ENCODE measurements around the gene DOLK.

DOLK gene

GRCh38 chr9:128920381-128921058, 26.9 kb downstream of the DOLK start, which contains the start of gene PHYHD1:
TSS of gene PHYHD1 (plus strand) at chr9:128920982. CDS start at chr9:128922324, 1,342 bp downstream.
- Histone ChIP-seq H2AFZ (ENCODE audit: low read depth, low read length) (no peak within 1 kb of the TSS), H3K4me1 (ENCODE audit: control insufficient read depth, insufficient read depth, low read depth, low read length) (peaks cover 25% of the 10 kb centered on the region), H3K4ac (ENCODE audit: low read depth in 1 of 2, low read length in 2 of 2) (peak within 1 kb of the TSS; percentile 42 to 80), H3K23ac (ENCODE audit: low read length in 2 of 2) (no peak within 1 kb of the TSS), H3K18ac (ENCODE audit: low read depth in 1 of 2, low read length in 2 of 2) (peak within 1 kb of the TSS; percentile 40 to 77), H3K4me2 (ENCODE audit: low read length, poor library complexity, severe bottlenecking) (no peak within 1 kb of the TSS), H3K36me3 (ENCODE audit: control insufficient read depth in 1 of 2, insufficient read depth in 2 of 2, low read depth in 1 of 2, low read length in 2 of 2) (peaks cover 15 to 41% of the 10 kb centered on the region in 2 experiments), H2BK15ac (ENCODE audit: low read depth, poor library complexity, severe bottlenecking) (peak within 1 kb of the TSS; percentile 57), H3K4me3 (ENCODE audit: insufficient read depth in 1 of 2, low read depth in 1 of 2, low read length in 2 of 2) (peak within 1 kb of the TSS in 1 of 2 experiments; percentile 78), H4K91ac (ENCODE audit: low read length) (peak within 1 kb of the TSS; percentile 73), H2BK12ac (ENCODE audit: low read length in 2 of 2) (peak within 1 kb of the TSS; percentile 50 to 92), H2BK120ac (ENCODE audit: low read depth, low read length) (peak within 1 kb of the TSS; percentile 99), H3K27ac (ENCODE audit: low read length, poor library complexity, severe bottlenecking) (peak within 1 kb of the TSS; percentile 33), H3K9me3 (ENCODE audit: control insufficient read depth, low read length) (no peaks in the 10 kb centered on the region), H3K27me3 (ENCODE audit: control insufficient read depth in 1 of 2, insufficient read depth in 1 of 2, low read length in 2 of 2) (no peaks in the 10 kb centered on the region), H3K79me1 (replicated peaks; ENCODE audit: low read length, poor library complexity, severe bottlenecking) (peaks cover 23% of the 10 kb centered on the region), H3K14ac (ENCODE audit: low read length in 2 of 2) (no peak within 1 kb of the TSS), H4K8ac (ENCODE audit: low read length) (peak within 1 kb of the TSS; percentile 97), H3K9ac (ENCODE audit: low read length) (peak within 1 kb of the TSS; percentile 88), H2BK5ac (ENCODE audit: low read depth, low read length, poor library complexity, severe bottlenecking) (no peak within 1 kb of the TSS), H2AK5ac (ENCODE audit: low read length, severe bottlenecking) (peak within 1 kb of the TSS; percentile 17)
- DNase-seq = peak; percentile 29
- WGBS = 66% methylated on average over 13 of the region's 13 CpGs

- whole genome bisulfite sequencing = 84% methylated on average over 10 of the region's 14 CpGs
- Histone ChIP-seq H4K91ac (ENCODE audit: low read length) (no peak overlapping the region), H3K4me1 (ENCODE audit: control insufficient read depth, insufficient read depth, low read depth, low read length) (peaks cover 26% of the 10 kb centered on the region)
These were observed 27.9 kb downstream of the DOLK start for GRCh38 chr9:128919402-128920089.

GRCh38 chr9:128918921-128919320, 28.5 kb downstream of the DOLK start:
- WGBS = 79% methylated on average over 2 of the region's 2 CpGs
- no peak overlapping the region for H4K8ac ChIP-seq (ENCODE audit: low read length)
- H3K4ac ChIP-seq (ENCODE audit: low read depth in 1 of 2, low read length in 2 of 2) = no peak overlapping the region
- H3K18ac ChIP-seq (ENCODE audit: low read depth in 1 of 2, low read length in 2 of 2) = peak overlapping the region in 1 of 2 experiments; percentile 29
- H3K14ac ChIP-seq (ENCODE audit: low read length in 2 of 2) = no peak overlapping the region
- no peak overlapping the region for H3K4me3 ChIP-seq (ENCODE audit: insufficient read depth in 1 of 2, low read depth in 1 of 2, low read length in 2 of 2)
- peaks cover 30% of the 10 kb centered on the region for H3K79me1 ChIP-seq (replicated peaks; ENCODE audit: low read length, poor library complexity, severe bottlenecking)
- no peak for DNase-seq
- H3K27ac ChIP-seq (ENCODE audit: low read length, poor library complexity, severe bottlenecking) = no peak overlapping the region
- H2BK5ac ChIP-seq (ENCODE audit: low read depth, low read length, poor library complexity, severe bottlenecking) = no peak overlapping the region
- H2BK120ac ChIP-seq (ENCODE audit: low read depth, low read length) = no peak overlapping the region
- H3K27me3 ChIP-seq (ENCODE audit: control insufficient read depth in 1 of 2, insufficient read depth in 1 of 2, low read length in 2 of 2) = no peaks in the 10 kb centered on the region
- H3K9ac ChIP-seq (ENCODE audit: low read length) = no peak overlapping the region
- H4K91ac ChIP-seq (ENCODE audit: low read length) = no peak overlapping the region
- no peak overlapping the region for H2AK5ac ChIP-seq (ENCODE audit: low read length, severe bottlenecking)
- no peak overlapping the region for H3K4me2 ChIP-seq (ENCODE audit: low read length, poor library complexity, severe bottlenecking)
- no peaks in the 10 kb centered on the region for H3K9me3 ChIP-seq (ENCODE audit: control insufficient read depth, low read length)
- no peak overlapping the region for H2BK15ac ChIP-seq (ENCODE audit: low read depth, poor library complexity, severe bottlenecking)
- peak overlapping the region in 1 of 2 experiments; percentile 24 for H2BK12ac ChIP-seq (ENCODE audit: low read length in 2 of 2)
- no peak overlapping the region for H3K23ac ChIP-seq (ENCODE audit: low read length in 2 of 2)
- peaks cover 26% of the 10 kb centered on the region for H3K4me1 ChIP-seq (ENCODE audit: control insufficient read depth, insufficient read depth, low read depth, low read length)
- H2AFZ ChIP-seq (ENCODE audit: low read depth, low read length) = no peak overlapping the region
- peaks cover 22 to 53% of the 10 kb centered on the region in 2 experiments for H3K36me3 ChIP-seq (ENCODE audit: control insufficient read depth in 1 of 2, insufficient read depth in 2 of 2, low read depth in 1 of 2, low read length in 2 of 2)

More at GRCh38 chr9:128919402-128920089, 27.9 kb downstream of the DOLK start:
- no peak overlapping the region for H2BK120ac ChIP-seq (ENCODE audit: low read depth, low read length)
- peak overlapping the region in 1 of 2 experiments; percentile 35 for H2BK12ac ChIP-seq (ENCODE audit: low read length in 2 of 2)
- no peak overlapping the region for H3K4me2 ChIP-seq (ENCODE audit: low read length, poor library complexity, severe bottlenecking)
- no peak overlapping the region for H2AK5ac ChIP-seq (ENCODE audit: low read length, severe bottlenecking)
- no peak overlapping the region for H3K4me3 ChIP-seq (ENCODE audit: insufficient read depth in 1 of 2, low read depth in 1 of 2, low read length in 2 of 2)
- H3K14ac ChIP-seq (ENCODE audit: low read length in 2 of 2) = no peak overlapping the region
- no peak overlapping the region for H2BK15ac ChIP-seq (ENCODE audit: low read depth, poor library complexity, severe bottlenecking)
- H3K27ac ChIP-seq (ENCODE audit: low read length, poor library complexity, severe bottlenecking) = no peak overlapping the region
- no peak overlapping the region for H3K23ac ChIP-seq (ENCODE audit: low read length in 2 of 2)
- H3K36me3 ChIP-seq (ENCODE audit: control insufficient read depth in 1 of 2, insufficient read depth in 2 of 2, low read depth in 1 of 2, low read length in 2 of 2) = peaks cover 21 to 48% of the 10 kb centered on the region in 2 experiments
- DNase-seq = no peak
- H3K4ac ChIP-seq (ENCODE audit: low read depth in 1 of 2, low read length in 2 of 2) = peak overlapping the region in 1 of 2 experiments; percentile 30
- no peaks in the 10 kb centered on the region for H3K9me3 ChIP-seq (ENCODE audit: control insufficient read depth, low read length)
- no peak overlapping the region for H2AFZ ChIP-seq (ENCODE audit: low read depth, low read length)
- no peaks in the 10 kb centered on the region for H3K27me3 ChIP-seq (ENCODE audit: control insufficient read depth in 1 of 2, insufficient read depth in 1 of 2, low read length in 2 of 2)
- H3K79me1 ChIP-seq (replicated peaks; ENCODE audit: low read length, poor library complexity, severe bottlenecking) = peaks cover 25% of the 10 kb centered on the region
- no peak overlapping the region for H4K8ac ChIP-seq (ENCODE audit: low read length)
- H3K18ac ChIP-seq (ENCODE audit: low read depth in 1 of 2, low read length in 2 of 2) = no peak overlapping the region
- H2BK5ac ChIP-seq (ENCODE audit: low read depth, low read length, poor library complexity, severe bottlenecking) = no peak overlapping the region
- H3K9ac ChIP-seq (ENCODE audit: low read length) = no peak overlapping the region

- Histone ChIP-seq H2BK12ac (ENCODE audit: low read length in 2 of 2) (no peak overlapping the region), H3K4me2 (ENCODE audit: low read length, poor library complexity, severe bottlenecking) (no peak overlapping the region), H3K79me1 (replicated peaks; ENCODE audit: low read length, poor library complexity, severe bottlenecking) (peaks cover 40% of the 10 kb centered on the region), H3K27ac (ENCODE audit: low read length, poor library complexity, severe bottlenecking) (no peak overlapping the region), H3K36me3 (ENCODE audit: control insufficient read depth in 1 of 2, insufficient read depth in 2 of 2, low read depth in 1 of 2, low read length in 2 of 2) (peaks cover 22 to 59% of the 10 kb centered on the region in 2 experiments), H3K4me3 (ENCODE audit: insufficient read depth in 1 of 2, low read depth in 1 of 2, low read length in 2 of 2) (no peak overlapping the region), H4K91ac (ENCODE audit: low read length) (no peak overlapping the region), H3K27me3 (ENCODE audit: control insufficient read depth in 1 of 2, insufficient read depth in 1 of 2, low read length in 2 of 2) (no peaks in the 10 kb centered on the region), H3K23ac (ENCODE audit: low read length in 2 of 2) (no peak overlapping the region), H3K4ac (ENCODE audit: low read depth in 1 of 2, low read length in 2 of 2) (no peak overlapping the region), H3K9ac (ENCODE audit: low read length) (peak overlapping the region; percentile 84), H2BK120ac (ENCODE audit: low read depth, low read length) (no peak overlapping the region), H2BK15ac (ENCODE audit: low read depth, poor library complexity, severe bottlenecking) (no peak overlapping the region), H2BK5ac (ENCODE audit: low read depth, low read length, poor library complexity, severe bottlenecking) (no peak overlapping the region), H3K18ac (ENCODE audit: low read depth in 1 of 2, low read length in 2 of 2) (no peak overlapping the region), H2AK5ac (ENCODE audit: low read length, severe bottlenecking) (no peak overlapping the region), H3K9me3 (ENCODE audit: control insufficient read depth, low read length) (no peaks in the 10 kb centered on the region), H4K8ac (ENCODE audit: low read length) (no peak overlapping the region), H3K4me1 (ENCODE audit: control insufficient read depth, insufficient read depth, low read depth, low read length) (peaks cover 38% of the 10 kb centered on the region), H3K14ac (ENCODE audit: low read length in 2 of 2) (no peak overlapping the region), H2AFZ (ENCODE audit: low read depth, low read length) (no peak overlapping the region)
- DNase-seq = no peak
- WGBS = 96% methylated on average over 26 of the region's 26 CpGs
These were observed 30.1 kb downstream of the DOLK start for GRCh38 chr9:128917151-128917849.

All from mesenchymal stem cell (in vitro differentiated cells and primary cell).